GM12878 (cell line): ENCODE results near the gene UTS2R. TPM values are rescaled to one million over a fixed set of nuclear protein-coding genes. Genes with fewer than 3 reads are reported as not detected.

Experiments
- ATAC-seq: fragments of 200-7000 bp; cut with Tn5 transposase; 3 replicates; pipeline ENCODE4 v1.9.1; 2020; ENCODE audit warnings: mild to moderate bottlenecking, moderate library complexity
- BruUV-seq: library from RNA; stranded (reverse); fragments of 400-500 nt; replicated peaks from 2 replicates; lab custom pipeline; 2021; lab: Mats Ljungman, UMichigan
- CTCF ChIA-PET: fragments of 300-600 bp; sonication (Branson Sonifier 250); formaldehyde crosslinking; extraction: SDS; loops from one replicate; lab custom pipeline; 2021; ENCODE audit warnings: inconsistent platforms; lab: Yijun Ruan, JAX
- POLR2A ChIA-PET: fragments of 350-600 bp; formaldehyde crosslinking; extraction: SDS; loops from one replicate; lab custom pipeline; 2021; ENCODE audit warnings: inconsistent platforms; lab: Charles Lee
- RAD21 ChIA-PET: fragments of 300-600 bp; sonication (Branson Sonifier 250); formaldehyde crosslinking; loops from one replicate; lab custom pipeline; 2023; ENCODE audit warnings: antibody characterized with exemption; ENCODE audit not compliant: unreplicated experiment; lab: Charles Lee
- SMC1A ChIA-PET: fragments of 300-600 bp; sonication (Branson Sonifier 250); formaldehyde crosslinking; loops from one replicate; lab custom pipeline; 2023; ENCODE audit not compliant: unreplicated experiment, uncharacterized antibody; lab: Charles Lee
- DNase-seq: peaks from one replicate; pipeline ENCODE4 v3.0.0-alpha.2; 2011; ENCODE audit warnings: low read depth, low spot score
- FAIRE-seq: peaks from 3 replicates; lab custom pipeline; 2011; peaks lifted over from hg19 to GRCh38; lab: Jason Lieb, UNC
- H2AFZ ChIP-seq: 2 replicates; pipeline ENCODE4 v1.6.0; 2011; ENCODE audit warnings: low read depth, low read length, control low read depth; ENCODE audit not compliant: control insufficient read depth
- H3K27ac ChIP-seq: 2 replicates; pipeline ENCODE4 v1.5.1; 2011; ENCODE audit warnings: control low read depth; ENCODE audit not compliant: control insufficient read depth, insufficient read depth
- H3K27me3 ChIP-seq, 2 experiments: replicated peaks in 1 of 2; 2 replicates each; pipeline versions ENCODE4 v1.6.0 to v1.6.1; 2011; ENCODE audit warnings: low read length in 1 of 2; ENCODE audit not compliant: control insufficient read depth in 2 of 2, insufficient read depth in 2 of 2
- H3K36me3 ChIP-seq, 2 experiments: 2 replicates each; pipeline ENCODE4 v1.5.1; 2011; ENCODE audit warnings: low read length in 1 of 2; ENCODE audit not compliant: control insufficient read depth in 2 of 2, insufficient read depth in 2 of 2
- H3K4me1 ChIP-seq: 2 replicates; pipeline ENCODE4 v1.6.1; 2011; ENCODE audit warnings: mild to moderate bottlenecking, low read length, moderate library complexity, mixed read lengths; ENCODE audit not compliant: control insufficient read depth, insufficient read depth
- H3K4me2 ChIP-seq: 2 replicates; pipeline ENCODE4 v1.6.0; 2011; ENCODE audit warnings: control low read depth; ENCODE audit not compliant: control insufficient read depth, insufficient read depth
- H3K4me3 ChIP-seq: fragments of 200-600 bp; sonication (generic); 2 replicates; pipeline ENCODE4 v1.5.1; 2016
- H3K79me2 ChIP-seq: 2 replicates; pipeline ENCODE4 v1.6.0; 2011; ENCODE audit warnings: low read length; ENCODE audit not compliant: control insufficient read depth, insufficient read depth
- H3K9ac ChIP-seq: 2 replicates; pipeline ENCODE4 v1.8.0; 2011; ENCODE audit warnings: low read length, control low read depth, mixed read lengths; ENCODE audit not compliant: control insufficient read depth, insufficient read depth
- H3K9me3 ChIP-seq: replicated peaks from 3 replicates; pipeline ENCODE4 v1.5.1; 2011; ENCODE audit warnings: mild to moderate bottlenecking, low read length; ENCODE audit not compliant: control insufficient read depth, insufficient read depth
- H4K20me1 ChIP-seq: 2 replicates; pipeline ENCODE4 v1.6.0; 2011; ENCODE audit not compliant: control insufficient read depth, insufficient read depth
- BCL11A ChIP-seq: IDR thresholded peaks from 2 replicates; pipeline ENCODE4 v1.6.1; 2011; ENCODE audit warnings: low read depth, low read length
- BMI1 ChIP-seq: fragments of 450-650 bp; IDR thresholded peaks from 2 replicates; pipeline ENCODE4 v1.6.1; 2016; ENCODE audit warnings: mild to moderate bottlenecking, moderate library complexity, borderline replicate concordance
- CBFB ChIP-seq: IDR thresholded peaks from 2 replicates; pipeline ENCODE4 v1.6.1; 2016; ENCODE audit warnings: antibody characterized with exemption, low read depth
- CHD2 ChIP-seq: IDR thresholded peaks from 2 replicates; pipeline ENCODE4 v1.6.1; 2011; ENCODE audit warnings: low read depth, low read length, improper control_type of control experiment, borderline replicate concordance
- CREM ChIP-seq: IDR thresholded peaks from 2 replicates; pipeline ENCODE4 v1.6.1; 2014; ENCODE audit warnings: antibody characterized with exemption, low read depth
- IKZF1 ChIP-seq: fragments of 450-650 bp; conservative IDR thresholded peaks from 2 replicates; pipeline ENCODE4 v1.6.1; 2017; ENCODE audit warnings: antibody characterized with exemption, mild to moderate bottlenecking
- IRF3 ChIP-seq: fragments of 450-650 bp; IDR thresholded peaks from 2 replicates; pipeline ENCODE4 v1.6.1; 2014; ENCODE audit warnings: mild to moderate bottlenecking
- PAX8 ChIP-seq: fragments of 450-650 bp; IDR thresholded peaks from 2 replicates; pipeline ENCODE4 v1.6.1; 2017; ENCODE audit warnings: mild to moderate bottlenecking, moderate library complexity
- PML ChIP-seq: IDR thresholded peaks from 2 replicates; pipeline ENCODE4 v1.6.1; 2012; ENCODE audit warnings: low read length, inconsistent platforms
- RAD51 ChIP-seq: fragments of 450-650 bp; IDR thresholded peaks from 2 replicates; pipeline ENCODE4 v1.6.1; 2016; ENCODE audit warnings: moderate library complexity, mild to moderate bottlenecking, inconsistent platforms
- REST ChIP-seq: IDR thresholded peaks from 2 replicates; pipeline ENCODE4 v1.6.1; 2012; ENCODE audit warnings: mild to moderate bottlenecking, low read depth, low read length
- SMC3 ChIP-seq: IDR thresholded peaks from 2 replicates; pipeline ENCODE4 v1.6.1; 2011; ENCODE audit warnings: low read length, improper control_type of control experiment, borderline replicate concordance
- STAT1 ChIP-seq: fragments of 450-650 bp; conservative IDR thresholded peaks from 2 replicates; pipeline ENCODE4 v1.6.1; 2014; ENCODE audit warnings: antibody characterized with exemption, mild to moderate bottlenecking
- TBL1XR1 ChIP-seq: IDR thresholded peaks from 2 replicates; pipeline ENCODE4 v1.6.1; 2012; ENCODE audit warnings: low read depth, low read length, improper control_type of control experiment
- ZNF207 ChIP-seq: fragments of 450-650 bp; IDR thresholded peaks from 2 replicates; pipeline ENCODE4 v1.6.1; 2014; ENCODE audit warnings: antibody characterized with exemption, mild to moderate bottlenecking, borderline replicate concordance
- ZNF384 ChIP-seq: IDR thresholded peaks from 2 replicates; pipeline ENCODE4 v1.6.1; 2012; ENCODE audit warnings: low read depth, mild to moderate bottlenecking, low read length, improper control_type of control experiment, borderline replicate concordance
- WGBS: methylation state at CpG from one replicate; pipeline ENCODE4 v1.1.6; 2016; ENCODE audit warnings: low lambda C conversion rate; ENCODE audit not compliant: insufficient replicate concordance, insufficient coverage; ENCODE audit errors: missing lambda C conversion rate; 5-methylcytosine and 5-hydroxymethylcytosine counted together
- in situ Hi-C: fragments of 300-500 bp; cut with MboI; formaldehyde crosslinking; loops from 9 replicates; pipeline ENCODE4 v1.14.3; 2018; ENCODE audit warnings: mixed read lengths
- intact Hi-C: fragments of 100-400 bp; cut with micrococcal nuclease; formaldehyde crosslinking; loops from one replicate; pipeline ENCODE4 v1.14.2; 2022; ENCODE audit not compliant: unreplicated experiment
- polyA plus RNA-seq, 11 experiments: library from polyadenylated mRNA; depleted of rRNA in 4 of 11; unstranded in 6 of 11; stranded (reverse) in 5 of 11; fragments of >200 nt; fragmentation: Nextera tagmentation in 4 of 11; fragmentation: Illumina TruSeq in 1 of 11; extraction: Ambion mirVana in 4 of 11; extraction: Trizol in 1 of 11; gene quantifications; 1 replicate in 1 of 11; 2 replicates in 10 of 11; pipeline versions ENCODE4 v1.2.1 to v1.2.3, GENCODE V29; 2011 to 2016; ENCODE audit warnings: inconsistent platforms in 2 of 11, missing spikeins in 2 of 11, low read depth in 1 of 11
- total RNA-seq, 4 experiments: library from RNA; depleted of rRNA in 3 of 4; stranded (reverse); fragments of >200 nt in 3 of 4; fragmentation: Illumina TruSeq in 1 of 4; extraction: Trizol in 1 of 4; gene quantifications; 2 replicates each; pipeline versions ENCODE4 v1.2.1 to v1.2.3, GENCODE V29; 2013 to 2021

The UTS2R gene
- total and polyA plus RNA-seq, 10 of the 15 experiments (the other 5 are each of a cell fraction or from before 2014, with no cell fraction given) = 0.04 to 0.36 (median 0.11) TPM; not detected in 6

GRCh38 chr17:82369211-82369610, 2.4 kb upstream of the UTS2R start:
- FAIRE-seq = no peak
- SMC1A ChIA-PET = no interaction called here
- no peaks in the 10 kb centered on the region for H4K20me1 ChIP-seq
- H3K27ac ChIP-seq = no peak overlapping the region
- no peaks in the 10 kb centered on the region for H3K79me2 ChIP-seq
- H3K27me3 ChIP-seq = peaks cover 0 to 4% of the 10 kb centered on the region in 2 experiments; a peak in 2 of 4 replicates
- H3K4me3 ChIP-seq = no peak overlapping the region
- DNase-seq = no peak
- H2AFZ ChIP-seq = no peak overlapping the region
- TF ChIP-seq REST = no peak
- TF ChIP-seq IRF3 = no peak
- TF ChIP-seq SMC3 = no peak
- no peak for TF ChIP-seq IKZF1
- no peak for TF ChIP-seq CREM
- no peak for TF ChIP-seq ZNF207
- no peak for TF ChIP-seq CHD2
- TF ChIP-seq TBL1XR1 = no peak
- TF ChIP-seq BMI1 = no peak
- no peak for TF ChIP-seq BCL11A
- no peak for TF ChIP-seq RAD51
- no peak for TF ChIP-seq CBFB
- no peak for TF ChIP-seq PAX8
- TF ChIP-seq PML = no peak
- TF ChIP-seq ZNF384 = no peak
- TF ChIP-seq STAT1 = no peak
- TF ChIP-seq, all 136 proteins: peak for 0
- Histone ChIP-seq H3K4me2 (no peak overlapping the region), H3K9me3 (no peaks in the 10 kb centered on the region), H3K9ac (no peak overlapping the region), H3K36me3 (no peaks in the 10 kb centered on the region), H3K4me1 (peaks cover 12% of the 10 kb centered on the region)
- ATAC-seq = no peak
- ChIA-PET RAD21 (interaction anchor here (1.4 to 1.5 kb wide), 3 partner anchors 68 to 128 kb away, joined by 3 read pairs; no protein-coding TSS in a partner anchor), CTCF (interaction anchor here (2.5 kb wide), 1 partner anchor 11 kb away, joined by 8 read pairs; no protein-coding TSS in a partner anchor), POLR2A (no interaction called here)
- 66% methylated on average over 6 of the region's 7 CpGs for WGBS
- no TSS peak for BruUV-seq
- intact Hi-C loops (loop anchor here (5.0 kb wide), 1 partner anchor 33 kb away; no protein-coding TSS in a partner anchor), in situ Hi-C loops (no loop called here)
